Liver (tissue), 3 donors: Measurements from ENCODE around the gene TPM3.

Source experiments
- CTCF ChIP-seq: fragments of 150-350 bp; IDR thresholded peaks from 2 replicates; pipeline ENCODE4 v1.5.1; 2017; ENCODE audit warnings: improper control_type of control experiment, low read depth, low read length; ENCODE audit not compliant: missing input control
- FOXA2 ChIP-seq: IDR thresholded peaks from 2 replicates; pipeline ENCODE4 v1.6.1; 2016; ENCODE audit warnings: antibody characterized with exemption
- RAD21 ChIP-seq, 2 donors: IDR thresholded peaks; 2 replicates each; pipeline ENCODE4 v1.6.1; 2016; ENCODE audit warnings: antibody characterized with exemption in 2 of 2, mild to moderate bottlenecking in 2 of 2
- REST ChIP-seq: IDR thresholded peaks from 2 replicates; pipeline ENCODE4 v1.6.1; 2016; ENCODE audit warnings: antibody characterized with exemption, mild to moderate bottlenecking
- SP1 ChIP-seq: IDR thresholded peaks from 2 replicates; pipeline ENCODE4 v1.6.1; 2018; ENCODE audit warnings: antibody characterized with exemption, mild to moderate bottlenecking
- TAF1 ChIP-seq: conservative IDR thresholded peaks from 2 replicates; pipeline ENCODE4 v1.6.1; 2016; ENCODE audit warnings: antibody characterized with exemption, mild to moderate bottlenecking
- TF ChIP-seq, protein P1 (sequence below): IDR thresholded peaks from 2 replicates; pipeline ENCODE4 v1.6.1; 2016; ENCODE audit warnings: antibody characterized with exemption
- TF ChIP-seq, protein P2 (sequence below): IDR thresholded peaks from 2 replicates; pipeline ENCODE4 v1.6.1; 2016; ENCODE audit warnings: antibody characterized with exemption
- donor health status: healthy.
- donor health status: healthy.

- peak in 1 of 2 donors; percentile 66 for TF ChIP-seq RAD21 (IDR thresholded peaks at IDR 0.05)
- peak; percentile 4 for TF ChIP-seq CTCF
- TF ChIP-seq REST, result peak; percentile 65
- TF ChIP-seq, protein P1, sequence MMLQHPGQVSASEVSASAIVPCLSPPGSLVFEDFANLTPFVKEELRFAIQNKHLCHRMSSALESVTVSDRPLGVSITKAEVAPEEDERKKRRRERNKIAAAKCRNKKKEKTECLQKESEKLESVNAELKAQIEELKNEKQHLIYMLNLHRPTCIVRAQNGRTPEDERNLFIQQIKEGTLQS, result no peak
- TF ChIP-seq TAF1, result peak; percentile 84
- TF ChIP-seq, protein P2, sequence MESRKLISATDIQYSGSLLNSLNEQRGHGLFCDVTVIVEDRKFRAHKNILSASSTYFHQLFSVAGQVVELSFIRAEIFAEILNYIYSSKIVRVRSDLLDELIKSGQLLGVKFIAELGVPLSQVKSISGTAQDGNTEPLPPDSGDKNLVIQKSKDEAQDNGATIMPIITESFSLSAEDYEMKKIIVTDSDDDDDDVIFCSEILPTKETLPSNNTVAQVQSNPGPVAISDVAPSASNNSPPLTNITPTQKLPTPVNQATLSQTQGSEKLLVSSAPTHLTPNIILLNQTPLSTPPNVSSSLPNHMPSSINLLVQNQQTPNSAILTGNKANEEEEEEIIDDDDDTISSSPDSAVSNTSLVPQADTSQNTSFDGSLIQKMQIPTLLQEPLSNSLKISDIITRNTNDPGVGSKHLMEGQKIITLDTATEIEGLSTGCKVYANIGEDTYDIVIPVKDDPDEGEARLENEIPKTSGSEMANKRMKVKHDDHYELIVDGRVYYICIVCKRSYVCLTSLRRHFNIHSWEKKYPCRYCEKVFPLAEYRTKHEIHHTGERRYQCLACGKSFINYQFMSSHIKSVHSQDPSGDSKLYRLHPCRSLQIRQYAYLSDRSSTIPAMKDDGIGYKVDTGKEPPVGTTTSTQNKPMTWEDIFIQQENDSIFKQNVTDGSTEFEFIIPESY, result no peak
- TF ChIP-seq SP1, result peak; percentile 87
- TF ChIP-seq FOXA2, result no peak
Observed at GRCh38 chr1:154183046-154183915, 8.6 kb downstream of the TPM3 start.
